Breast epithelium (tissue), 3 donors: ENCODE results near the gene DGKB.

ENCODE experiments used
- POLR2A ChIP-seq: fragments of 450-650 bp; IDR thresholded peaks from one replicate; pipeline ENCODE4 v1.6.1; 2016; ENCODE audit warnings: antibody characterized with exemption, mild to moderate bottlenecking, moderate library complexity
- POLR2AphosphoS5 ChIP-seq, 3 donors: sonication (generic); formaldehyde crosslinking; IDR thresholded peaks; one replicate each; pipeline ENCODE4 v1.6.1; 2017; ENCODE audit warnings: antibody characterized with exemption in 3 of 3
- TF ChIP-seq, protein P1 (sequence below), 3 donors: fragments of 450-650 bp; IDR thresholded peaks; one replicate each; pipeline ENCODE4 v1.5.1; 2016 to 2017; ENCODE audit warnings: antibody characterized with exemption in 3 of 3, mild to moderate bottlenecking in 3 of 3, moderate library complexity in 3 of 3

DNA sequence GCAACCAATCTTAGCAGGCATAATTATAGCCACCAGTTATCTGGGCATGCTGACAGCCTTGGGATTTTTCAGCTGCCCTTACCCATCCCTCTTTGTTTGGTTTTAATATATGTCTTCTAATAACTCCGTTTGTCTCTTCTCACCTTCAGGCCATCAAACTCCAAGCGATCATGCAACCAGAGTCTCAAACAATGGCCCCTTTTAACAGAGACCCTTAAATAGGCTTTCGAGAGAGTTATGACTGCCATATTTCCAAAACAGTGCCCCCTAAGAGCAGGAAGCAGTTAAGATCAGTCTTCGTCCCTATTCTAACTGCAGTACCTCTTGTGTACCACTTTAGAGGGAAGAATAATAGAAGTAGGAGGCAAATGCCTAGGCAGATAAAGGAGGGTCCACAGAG, 157.5 kb downstream of the DGKB start:
- TF ChIP-seq, protein P1, sequence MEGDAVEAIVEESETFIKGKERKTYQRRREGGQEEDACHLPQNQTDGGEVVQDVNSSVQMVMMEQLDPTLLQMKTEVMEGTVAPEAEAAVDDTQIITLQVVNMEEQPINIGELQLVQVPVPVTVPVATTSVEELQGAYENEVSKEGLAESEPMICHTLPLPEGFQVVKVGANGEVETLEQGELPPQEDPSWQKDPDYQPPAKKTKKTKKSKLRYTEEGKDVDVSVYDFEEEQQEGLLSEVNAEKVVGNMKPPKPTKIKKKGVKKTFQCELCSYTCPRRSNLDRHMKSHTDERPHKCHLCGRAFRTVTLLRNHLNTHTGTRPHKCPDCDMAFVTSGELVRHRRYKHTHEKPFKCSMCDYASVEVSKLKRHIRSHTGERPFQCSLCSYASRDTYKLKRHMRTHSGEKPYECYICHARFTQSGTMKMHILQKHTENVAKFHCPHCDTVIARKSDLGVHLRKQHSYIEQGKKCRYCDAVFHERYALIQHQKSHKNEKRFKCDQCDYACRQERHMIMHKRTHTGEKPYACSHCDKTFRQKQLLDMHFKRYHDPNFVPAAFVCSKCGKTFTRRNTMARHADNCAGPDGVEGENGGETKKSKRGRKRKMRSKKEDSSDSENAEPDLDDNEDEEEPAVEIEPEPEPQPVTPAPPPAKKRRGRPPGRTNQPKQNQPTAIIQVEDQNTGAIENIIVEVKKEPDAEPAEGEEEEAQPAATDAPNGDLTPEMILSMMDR (IDR thresholded peaks at IDR 0.05) = no peak
- no peak for TF ChIP-seq POLR2AphosphoS5 (IDR thresholded peaks at IDR 0.05)
- no peak for TF ChIP-seq POLR2A
